Liver (tissue), 3 donors: ENCODE data around the gene VAPB.

ENCODE experiments used
- ATF3 ChIP-seq: IDR thresholded peaks from 2 replicates; pipeline ENCODE4 v1.6.1; 2016; ENCODE audit warnings: antibody characterized with exemption
- CTCF ChIP-seq: fragments of 150-350 bp; IDR thresholded peaks from 2 replicates; pipeline ENCODE4 v1.5.1; 2017; ENCODE audit warnings: improper control_type of control experiment, low read depth, low read length; ENCODE audit not compliant: missing input control
- EGR1 ChIP-seq, 2 donors: IDR thresholded peaks; 2 replicates each; pipeline ENCODE4 v1.6.1; 2016 to 2018; ENCODE audit warnings: antibody characterized with exemption in 2 of 2, low read depth in 2 of 2
- FOXA1 ChIP-seq: IDR thresholded peaks from 2 replicates; pipeline ENCODE4 v1.6.1; 2016; ENCODE audit warnings: antibody characterized with exemption
- FOXA2 ChIP-seq: IDR thresholded peaks from 2 replicates; pipeline ENCODE4 v1.6.1; 2016; ENCODE audit warnings: antibody characterized with exemption
- GABPA ChIP-seq, 2 donors: IDR thresholded peaks in 1 of 2; conservative IDR thresholded peaks in 1 of 2; 2 replicates each; pipeline ENCODE4 v1.6.1; 2016; ENCODE audit warnings: antibody characterized with exemption in 2 of 2, mild to moderate bottlenecking in 1 of 2, moderate library complexity in 1 of 2
- JUND ChIP-seq, 2 donors: IDR thresholded peaks; 2 replicates each; pipeline ENCODE4 v1.6.1; 2016; ENCODE audit warnings: antibody characterized with exemption in 2 of 2
- RXRA ChIP-seq, 2 donors: IDR thresholded peaks; 2 replicates each; pipeline ENCODE4 v1.6.1; 2017 to 2018; ENCODE audit warnings: antibody characterized with exemption in 2 of 2, mild to moderate bottlenecking in 1 of 2
- TAF1 ChIP-seq: conservative IDR thresholded peaks from 2 replicates; pipeline ENCODE4 v1.6.1; 2016; ENCODE audit warnings: antibody characterized with exemption, mild to moderate bottlenecking
- YY1 ChIP-seq: IDR thresholded peaks from 2 replicates; pipeline ENCODE4 v1.6.1; 2016; ENCODE audit warnings: antibody characterized with exemption, mild to moderate bottlenecking
- ZBTB33 ChIP-seq: IDR thresholded peaks from 2 replicates; pipeline ENCODE4 v1.6.1; 2016; ENCODE audit warnings: antibody characterized with exemption
- donor health status: healthy.
- donor health status: healthy.

- TF ChIP-seq CTCF (no peak), GABPA (IDR thresholded peaks at IDR 0.05 in 1 of 2, conservative IDR thresholded peaks at IDR 0.05 in 1 of 2) (no peak), ATF3 (no peak), FOXA1 (no peak), EGR1 (IDR thresholded peaks at IDR 0.05; ENCODE audit: low read depth in 2 of 2) (no peak), FOXA2 (no peak), TAF1 (no peak), ZBTB33 (no peak), JUND (IDR thresholded peaks at IDR 0.05) (no peak), RXRA (IDR thresholded peaks at IDR 0.05) (no peak), YY1 (no peak)
Measured at GRCh38 chr20:58461899-58462298, 72.9 kb downstream of the VAPB start.
